H1 (cell line): ENCODE data around the gene MARCHF9. TPM values are rescaled to one million over a fixed set of nuclear protein-coding genes. Genes with fewer than 3 reads are reported as not detected.

Experiments used
- CTCF ChIA-PET: fragments of 300-600 bp; sonication (Branson Sonifier 250); formaldehyde crosslinking; loops from one replicate; lab custom pipeline; 2021; ENCODE audit not compliant: partially characterized antibody; lab: Charles Lee
- POLR2A ChIA-PET: fragments of 300-600 bp; sonication (Branson Sonifier 250); formaldehyde crosslinking; loops from one replicate; lab custom pipeline; 2021; ENCODE audit warnings: inconsistent platforms; ENCODE audit not compliant: partially characterized antibody; lab: Charles Lee
- DNase-seq, 2 experiments: peaks; one replicate each; pipeline versions ENCODE4 v3.0.0 to v3.0.0-alpha.2; 2010 to 2022; ENCODE audit warnings: low spot score in 2 of 2, low read depth in 1 of 2, mixed read lengths in 1 of 2
- FAIRE-seq: peaks from 2 replicates; lab custom pipeline; 2011; peaks lifted over from hg19 to GRCh38; lab: Jason Lieb, UNC
- H2AFZ ChIP-seq: 2 replicates; pipeline ENCODE4 v1.8.1; 2012; ENCODE audit warnings: low read length, inconsistent platforms
- H2AK5ac ChIP-seq: 2 replicates; pipeline ENCODE4 v1.6.1; 2013; ENCODE audit warnings: low read depth, low read length
- H2BK120ac ChIP-seq: replicated peaks from 2 replicates; pipeline ENCODE3; 2013; ENCODE audit warnings: low read depth, low read length, inconsistent platforms
- H2BK12ac ChIP-seq: 2 replicates; pipeline ENCODE4 v1.6.1; 2013; ENCODE audit warnings: low read depth, low read length
- H2BK15ac ChIP-seq: 2 replicates; pipeline ENCODE4 v1.6.1; 2013; ENCODE audit warnings: low read length
- H2BK20ac ChIP-seq: 2 replicates; pipeline ENCODE4 v1.6.1; 2013; ENCODE audit warnings: low read length
- H2BK5ac ChIP-seq: 2 replicates; pipeline ENCODE4 v1.6.1; 2013; ENCODE audit warnings: low read depth, low read length
- H3K14ac ChIP-seq: 2 replicates; pipeline ENCODE4 v1.6.1; 2013; ENCODE audit warnings: inconsistent platforms; ENCODE audit not compliant: insufficient read length
- H3K18ac ChIP-seq: 2 replicates; pipeline ENCODE4 v1.6.1; 2013; ENCODE audit warnings: low read length; ENCODE audit errors: extremely low read depth
- H3K23ac ChIP-seq: 2 replicates; pipeline ENCODE4 v1.6.1; 2013; ENCODE audit warnings: inconsistent platforms; ENCODE audit not compliant: insufficient read length
- H3K23me2 ChIP-seq: 2 replicates; pipeline ENCODE4 v1.6.1; 2013; ENCODE audit warnings: low read depth, low read length
- H3K27ac ChIP-seq: 2 replicates; pipeline ENCODE4 v1.6.1; 2011; ENCODE audit warnings: low read depth, low read length, inconsistent platforms
- H3K27me3 ChIP-seq, 4 experiments: replicated peaks in 1 of 4; 1 replicate in 1 of 4; 2 replicates in 3 of 4; pipeline versions ENCODE4 v1.6.1 to v1.8.1; 2011 to 2013; ENCODE audit warnings: low read length in 3 of 4, mild to moderate bottlenecking in 3 of 4, inconsistent platforms in 2 of 4, mixed read lengths in 2 of 4, moderate library complexity in 1 of 4; ENCODE audit not compliant: control insufficient read depth in 3 of 4, insufficient read depth in 3 of 4; ENCODE audit errors: extremely low read depth in 1 of 4
- H3K36me3 ChIP-seq, 4 experiments: 2 replicates each; pipeline versions ENCODE4 v1.6.1 to v1.8.1; 2011 to 2013; ENCODE audit warnings: mild to moderate bottlenecking in 4 of 4, low read length in 3 of 4, moderate library complexity in 2 of 4, control low read depth in 1 of 4, inconsistent platforms in 1 of 4; ENCODE audit not compliant: insufficient read depth in 4 of 4, control insufficient read depth in 2 of 4
- H3K4ac ChIP-seq: replicated peaks from 2 replicates; pipeline ENCODE3; 2013; ENCODE audit warnings: low read length, low read depth, mixed read lengths, inconsistent platforms; ENCODE audit not compliant: insufficient read length
- H3K4me1 ChIP-seq, 4 experiments: replicated peaks in 1 of 4; 1 replicate in 1 of 4; 2 replicates in 3 of 4; pipeline versions ENCODE4 v1.6.1 to v1.8.1; 2011 to 2013; ENCODE audit warnings: low read length in 3 of 4, inconsistent platforms in 2 of 4, mixed read lengths in 1 of 4; ENCODE audit not compliant: insufficient read depth in 4 of 4, control insufficient read depth in 3 of 4
- H3K4me2 ChIP-seq, 2 experiments: 2 replicates each; pipeline versions ENCODE4 v1.6.1 to v1.8.1; 2011 to 2013; ENCODE audit warnings: low read depth in 2 of 2, low read length in 2 of 2, control low read depth in 1 of 2, inconsistent platforms in 1 of 2, mild to moderate bottlenecking in 1 of 2; ENCODE audit not compliant: insufficient read depth in 1 of 2
- H3K4me3 ChIP-seq, 4 experiments: fragments of 200-600, 300-600 bp in 1 of 4; sonication (generic), shearing (Covaris generic), sonication (Bioruptor Twin) in 1 of 4; 2 replicates each; pipeline versions ENCODE4 v1.5.1 to v1.8.1; 2011 to 2016; ENCODE audit warnings: low read length in 4 of 4, low read depth in 3 of 4, control low read depth in 2 of 4, inconsistent platforms in 2 of 4, mild to moderate bottlenecking in 2 of 4, mixed read lengths in 1 of 4, moderate library complexity in 1 of 4; ENCODE audit not compliant: insufficient read depth in 2 of 4; ENCODE audit errors: extremely low read depth in 1 of 4
- H3K56ac ChIP-seq: replicated peaks from 2 replicates; pipeline ENCODE3; 2013; ENCODE audit warnings: low read depth, mild to moderate bottlenecking, mixed read lengths, low read length, inconsistent platforms; ENCODE audit not compliant: insufficient read length
- H3K79me1 ChIP-seq: 2 replicates; pipeline ENCODE4 v1.6.1; 2013; ENCODE audit warnings: low read depth, low read length, control low read depth
- H3K79me2 ChIP-seq, 2 experiments: 2 replicates each; pipeline versions ENCODE4 v1.6.1 to v1.8.1; 2012 to 2013; ENCODE audit warnings: low read length in 2 of 2, mild to moderate bottlenecking in 2 of 2, inconsistent platforms in 1 of 2; ENCODE audit not compliant: insufficient read depth in 2 of 2, control insufficient read depth in 1 of 2
- H3K9ac ChIP-seq, 4 experiments: replicated peaks in 1 of 4; 1 replicate in 1 of 4; 2 replicates in 3 of 4; pipeline versions ENCODE4 v1.6.1 to v1.8.1; 2011 to 2013; ENCODE audit warnings: low read depth in 3 of 4, low read length in 3 of 4, control low read depth in 2 of 4, mild to moderate bottlenecking in 2 of 4, moderate library complexity in 2 of 4, inconsistent platforms in 1 of 4; ENCODE audit errors: extremely low read depth in 1 of 4
- H3K9me3 ChIP-seq, 2 experiments: 2 replicates each; pipeline versions ENCODE4 v1.6.1 to v1.8.1; 2012 to 2013; ENCODE audit warnings: mild to moderate bottlenecking in 2 of 2, moderate library complexity in 2 of 2, control low read depth in 1 of 2, inconsistent platforms in 1 of 2, low read depth in 1 of 2, low read length in 1 of 2, mixed read lengths in 1 of 2; ENCODE audit not compliant: insufficient read depth in 2 of 2
- H4K20me1 ChIP-seq, 2 experiments: replicated peaks in 1 of 2; 2 replicates each; pipeline versions ENCODE3 to v1.8.1; 2011 to 2013; ENCODE audit warnings: inconsistent platforms in 2 of 2, low read length in 2 of 2, mild to moderate bottlenecking in 1 of 2; ENCODE audit not compliant: insufficient read depth in 2 of 2, control insufficient read depth in 1 of 2
- H4K5ac ChIP-seq: 2 replicates; pipeline ENCODE4 v1.6.1; 2013; ENCODE audit warnings: low read length, low read depth, mixed read lengths, inconsistent platforms; ENCODE audit not compliant: insufficient read length
- H4K8ac ChIP-seq: 2 replicates; pipeline ENCODE4 v1.8.0; 2013; ENCODE audit warnings: mild to moderate bottlenecking, moderate library complexity, low read length, inconsistent platforms; ENCODE audit not compliant: insufficient read depth; ENCODE audit errors: extremely low read depth
- H4K91ac ChIP-seq: replicated peaks from 2 replicates; pipeline ENCODE3; 2013; ENCODE audit warnings: low read length, mixed read lengths, inconsistent platforms; ENCODE audit not compliant: insufficient read length
- CBX8 ChIP-seq: fragments of 300-800, 300-1000 bp; sonication (generic); IDR thresholded peaks from 2 replicates; pipeline ENCODE4 v1.7.1; 2016; ENCODE audit warnings: low read depth, low read length, borderline replicate concordance
- JUN ChIP-seq: IDR thresholded peaks from 2 replicates; pipeline ENCODE4 v1.6.1; 2011; ENCODE audit warnings: low read depth, mild to moderate bottlenecking, improper control_type of control experiment, low read length
- WGBS, 2 experiments: shearing (Covaris generic) in 1 of 2; methylation state at CpG; one replicate each; pipeline versions ENCODE4 v1.1.6 to v1.1.7; 2013 to 2015; ENCODE audit warnings: low lambda C conversion rate in 2 of 2, mixed read lengths in 2 of 2, inconsistent platforms in 1 of 2, low coverage in 1 of 2, missing lambda C conversion rate in 1 of 2; ENCODE audit not compliant: insufficient replicate concordance in 2 of 2, insufficient coverage in 1 of 2, insufficient read length in 1 of 2; ENCODE audit errors: extremely low coverage in 1 of 2, missing lambda C conversion rate in 1 of 2; 5-methylcytosine and 5-hydroxymethylcytosine counted together
- polyA plus RNA-seq, 7 experiments: library from polyadenylated mRNA; depleted of rRNA in 3 of 7; stranded (reverse) in 5 of 7; unstranded in 2 of 7; fragments of >200 nt in 5 of 7; fragments of 200-250 nt in 2 of 7; gene quantifications; 1 replicate in 5 of 7; 2 replicates in 1 of 7; 4 replicates in 1 of 7; pipeline versions ENCODE4 v1.2.1 to v1.2.3, GENCODE V29; 2011 to 2013; ENCODE audit warnings: missing spikeins in 2 of 7, mixed read lengths in 2 of 7
- total RNA-seq: library from RNA; stranded (reverse); fragmentation: NEBNext Ultra II Directional; extraction: Animal tissue kit (Norgen Biotek cat#: 25700); gene quantifications from 2 replicates; pipeline ENCODE4 v1.2.1, GENCODE V29; 2021

The MARCHF9 gene
- total and polyA plus RNA-seq, 2 of the 8 experiments (the other 6 are each of a cell fraction or from before 2014, with no cell fraction given), result 6.4 to 7.8 TPM

GRCh38 chr12:57771236-57771872, 16.5 kb downstream of the MARCHF9 start:
- peak overlapping the region; percentile 80 for H2AFZ ChIP-seq
- FAIRE-seq (no peak), DNase-seq (peak; percentile 80 to 95)
- no peak overlapping the region for H2BK15ac ChIP-seq
- H3K27ac ChIP-seq, result peak overlapping the region; percentile 99
- 0 out of 4 replicates have a peak, but pooled peaks cover 0 to 7% of the 10 kb centered on the region in 2 experiments for H3K79me2 ChIP-seq
- H4K20me1 ChIP-seq, result peaks cover 0 to under 1% of the 10 kb centered on the region in 2 experiments
- H3K9ac ChIP-seq, result peak overlapping the region; percentile 54 to 100 (median 98)
- no peak overlapping the region for H2BK120ac ChIP-seq
- peaks cover 6 to 15% (median 9%) of the 10 kb centered on the region in 4 experiments for H3K4me1 ChIP-seq
- no peak overlapping the region for H2BK20ac ChIP-seq
- H4K91ac ChIP-seq, result no peak overlapping the region
- H3K18ac ChIP-seq, result peak overlapping the region; percentile 99
- no peak overlapping the region for H3K23ac ChIP-seq
- no peak overlapping the region for H3K56ac ChIP-seq
- ChIA-PET POLR2A (interaction anchor here (0.9 to 2.0 kb wide), 22 partner anchors 9 to 178 kb away, joined by 3 to 22 read pairs (median 4); partner anchors contain the start of genes CTDSP2, TSFM and TSPAN31), CTCF (interaction anchor here (1.0 to 1.6 kb wide), 7 partner anchors 10 to 78 kb away, joined by 3 to 7 read pairs (median 3); partner anchors contain the start of genes OS9 and TSFM)
- H3K4me2 ChIP-seq, result peak overlapping the region; percentile 96 to 99
- H4K8ac ChIP-seq, result peak overlapping the region; percentile 100; the same call in 1 of the 2 replicates
- H3K79me1 ChIP-seq, result no peaks in the 10 kb centered on the region; the same call in 1 of the 2 replicates
- H4K5ac ChIP-seq, result peak overlapping the region; percentile 2
- H2BK5ac ChIP-seq, result peak overlapping the region; percentile 100
- H3K27me3 ChIP-seq, result peaks cover under 1 to 12% (median 8%) of the 10 kb centered on the region in 4 experiments; a peak in 6 of 7 replicates
- TF ChIP-seq CBX8, result no peak
- TF ChIP-seq JUN, result 0 out of 2 replicates have a peak, but pooled peaks have one; percentile 47
- H3K4me3 ChIP-seq, result peak overlapping the region; percentile 79 to 99 (median 95)
- peak overlapping the region; percentile 3 for H3K4ac ChIP-seq
- H3K23me2 ChIP-seq, result peaks cover 18% of the 10 kb centered on the region; the same call in 1 of the 2 replicates
- WGBS, 2 experiments, result 14% methylated on average over 16 of the region's 16 CpGs; no CpG with 5 or more reads in 1 of the 2 experiments
- H3K14ac ChIP-seq, result peak overlapping the region; percentile 35
- no peaks in the 10 kb centered on the region for H3K9me3 ChIP-seq
- peaks cover 10 to 17% (median 13%) of the 10 kb centered on the region in 4 experiments; a peak in 7 of 8 replicates for H3K36me3 ChIP-seq
- H2BK12ac ChIP-seq, result peak overlapping the region; percentile 99; the same call in 1 of the 2 replicates
- H2AK5ac ChIP-seq, result no peak overlapping the region; the same call in 1 of the 2 replicates
